Placental pericyte (primary cell): ENCODE measurements around the gene SCYGR3. TPM values are rescaled to one million over a fixed set of nuclear protein-coding genes. Genes with fewer than 3 reads are reported as not detected.

Experiments used
- total RNA-seq: library from RNA; depleted of rRNA; stranded (reverse); fragments of >200 nt; gene quantifications from 2 replicates; pipeline ENCODE4 v1.2.3, GENCODE V29; 2012

The SCYGR3 gene, protein sequence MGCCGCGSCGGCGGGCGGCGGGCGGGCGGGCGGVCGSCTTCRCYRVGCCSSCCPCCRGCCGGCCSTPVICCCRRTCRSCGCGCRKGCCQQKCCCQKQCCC
- total RNA-seq, result not detected in 2 replicates

DNA sequence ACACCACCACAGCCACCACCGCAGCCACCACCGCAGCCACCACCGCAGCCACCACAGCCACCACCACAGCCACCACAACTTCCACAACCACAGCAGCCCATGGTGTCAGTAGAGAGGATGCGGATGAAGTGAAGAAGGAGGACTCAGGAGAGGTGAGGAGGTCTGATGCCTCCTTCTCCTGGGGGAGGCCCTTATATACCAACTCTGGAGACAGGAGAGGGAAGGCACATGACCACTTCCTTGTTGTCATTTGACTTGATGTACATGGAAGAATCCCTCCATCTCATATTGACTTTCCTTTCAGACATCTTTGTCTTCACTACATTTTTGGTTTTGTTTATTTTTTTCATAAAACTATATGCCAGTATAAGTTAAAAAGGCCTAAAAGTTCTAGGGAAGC, at the start of gene SCYGR3:
Gene SCYGR3, minus strand, starts transcription at position 101 of the 400 bp plus-strand sequence. Its CDS starts 0 bp downstream, at position 101.

DNA sequence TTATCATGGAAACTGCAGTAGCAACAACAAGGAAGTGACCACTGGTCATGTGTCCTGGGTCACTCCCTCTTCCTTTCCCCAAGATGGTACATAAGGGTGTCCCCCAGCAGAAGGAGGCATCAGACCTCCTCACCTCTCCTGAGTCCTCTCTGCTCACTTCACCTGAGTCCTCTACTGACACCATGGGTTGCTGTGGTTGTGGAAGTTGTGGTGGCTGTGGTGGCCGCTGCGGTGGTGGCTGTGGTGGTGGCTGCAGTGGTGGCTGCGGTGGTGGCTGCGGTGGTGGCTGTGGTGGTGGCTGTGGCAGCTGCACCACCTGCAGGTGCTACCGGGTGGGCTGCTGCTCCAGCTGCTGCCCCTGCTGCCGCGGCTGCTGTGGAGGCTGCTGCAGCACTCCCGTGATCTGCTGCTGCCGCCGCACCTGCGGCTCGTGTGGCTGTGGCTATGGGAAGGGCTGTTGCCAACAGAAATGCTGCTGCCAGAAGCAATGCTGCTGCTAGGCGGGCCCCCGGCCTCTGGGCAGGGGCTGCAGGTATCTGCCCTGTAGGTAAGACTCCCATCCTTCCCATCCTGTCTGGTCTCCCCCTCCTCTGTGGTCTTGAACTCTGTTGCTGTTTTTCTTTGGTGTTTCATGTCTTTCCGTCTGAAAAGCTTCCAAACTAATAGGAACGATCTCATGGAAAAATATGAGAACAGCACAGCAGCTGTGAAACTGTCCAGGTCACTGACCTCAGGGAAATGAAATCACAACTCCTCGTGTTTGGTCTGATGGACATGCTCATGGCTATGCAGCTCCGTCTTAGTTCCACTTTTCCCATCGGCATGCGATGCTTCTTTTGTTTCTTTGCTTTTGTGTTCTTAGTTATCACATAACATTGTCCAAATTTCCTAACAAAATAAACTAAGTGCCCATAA, 2.9 kb upstream of the SCYGR3 start, which contains the start of gene SCYGR4:
Gene SCYGR4, plus strand, starts transcription at position 183 of the 915 bp plus-strand sequence. Its CDS starts 0 bp downstream, at position 183.

DNA sequence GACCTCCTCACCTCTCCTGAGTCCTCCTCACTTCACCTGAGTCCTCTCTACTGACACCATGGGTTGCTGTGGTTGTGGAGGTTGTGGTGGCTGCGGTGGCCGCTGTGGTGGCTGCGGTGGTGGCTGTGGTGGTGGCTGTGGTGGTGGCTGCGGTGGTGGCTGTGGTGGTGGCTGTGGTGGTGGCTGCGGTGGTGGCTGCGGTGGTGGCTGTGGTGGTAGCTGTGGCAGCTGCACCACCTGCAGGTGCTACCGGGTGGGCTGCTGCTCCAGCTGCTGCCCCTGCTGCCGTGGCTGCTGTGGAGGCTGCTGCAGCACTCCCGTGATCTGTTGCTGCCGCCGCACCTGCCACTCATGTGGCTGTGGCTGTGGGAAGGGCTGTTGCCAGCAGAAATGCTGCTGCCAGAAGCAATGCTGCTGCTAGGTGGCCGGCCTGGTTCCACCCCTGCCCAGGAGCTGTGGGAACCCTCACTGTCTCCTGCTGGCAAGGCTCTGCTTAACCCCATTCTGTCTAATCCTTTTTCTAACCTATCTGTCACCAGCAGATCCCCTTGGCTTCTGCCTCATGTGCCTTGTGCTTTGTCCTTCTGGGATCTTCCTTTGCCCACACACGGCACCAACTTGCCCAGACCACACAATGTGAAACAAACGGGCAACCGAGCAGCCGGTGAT, 15.7 kb downstream of the SCYGR3 start, which contains the start of gene SCYGR2:
Gene SCYGR2, plus strand, starts transcription at position 59 of the 669 bp plus-strand sequence. Its CDS starts 0 bp downstream, at position 59.

Other genes with a start within 250 kb of the SCYGR3 start
- gene TM4SF20, start 235.5 kb downstream of the SCYGR3 start, total RNA-seq, result not detected in 2 replicates
- gene SCYGR1, start 226.9 kb downstream of the SCYGR3 start, total RNA-seq, result not detected in 2 replicates
- 85.8 and 98.6 TPM in 2 replicates for gene AGFG1, start 142.7 kb downstream of the SCYGR3 start, total RNA-seq
- gene SCYGR2, start 15.9 kb downstream of the SCYGR3 start, total RNA-seq, result not detected in 2 replicates
- not detected in 2 replicates for gene SCYGR4, start 2.7 kb upstream of the SCYGR3 start, total RNA-seq
- not detected in 2 replicates for gene SCYGR5, start 52.0 kb upstream of the SCYGR3 start, total RNA-seq
- 0.14 and 2.4 TPM in 2 replicates for gene SLC19A3, start 103.2 kb upstream of the SCYGR3 start, total RNA-seq
- gene SCYGR6, start 109.9 kb upstream of the SCYGR3 start, total RNA-seq, result not detected in 2 replicates
- not detected in 2 replicates for gene SCYGR7, start 113.5 kb upstream of the SCYGR3 start, total RNA-seq
- not detected in 2 replicates for gene SCYGR8, start 131.1 kb upstream of the SCYGR3 start, total RNA-seq
- gene CCL20, start 199.0 kb upstream of the SCYGR3 start, total RNA-seq, result 1.1 and 8.1 TPM in 2 replicates